Hepatocyte (in vitro differentiated cells): Measurements from ENCODE around the gene TCHHL1.

Source experiments
- CTCF ChIP-seq: fragments of 200-600 bp; sonication (generic); IDR thresholded peaks from 2 replicates; pipeline ENCODE4 v1.5.1; 2016; ENCODE audit warnings: antibody characterized with exemption, mild to moderate bottlenecking; ENCODE audit not compliant: poor library complexity
- EZH2 ChIP-seq: fragments of 200-600 bp; sonication (generic); IDR thresholded peaks from 2 replicates; pipeline ENCODE4 v1.6.1; 2016; ENCODE audit warnings: antibody characterized with exemption, mild to moderate bottlenecking, borderline replicate concordance

GRCh38 chr1:152044386-152044785, 44.5 kb downstream of the TCHHL1 start:
- TF ChIP-seq CTCF (no peak), EZH2 (no peak)
